ENCODE data around the gene MYL6. TPM values are rescaled to one million over a fixed set of nuclear protein-coding genes. Genes with fewer than 3 reads are reported as not detected.

The MYL6 gene
- total and polyA plus RNA-seq, 2 donors (not counting 3 experiments of a cell fraction or from before 2014, with no cell fraction given): 2,543 to 8,470 TPM

GRCh38 chr12:56150563-56150962 lies 7.6 kb upstream of the MYL6 start:
- H3K4me3 ChIP-seq (replicated peaks in 1 of 3; ENCODE audit: insufficient read depth in 1 of 3, low read depth in 1 of 3, low read length in 3 of 3): no peak overlapping the region
- H2AFZ ChIP-seq (ENCODE audit: low read depth, low read length): no peak overlapping the region
- dilution Hi-C loops (cut with MboI; ENCODE audit: extremely low pct_ligation_motif_present, low sequenced_read_pairs): no loop called here
- H3K36me3 ChIP-seq (ENCODE audit: control insufficient read depth in 2 of 2, extremely low read depth in 1 of 2, insufficient read depth in 2 of 2, low read length in 2 of 2): peaks cover 0 to 4% of the 10 kb centered on the region in 2 experiments
- intact Hi-C loops (cut with micrococcal nuclease): no loop called here
- peak; percentile 75 for FAIRE-seq
- H3K9me3 ChIP-seq (replicated peaks; ENCODE audit: control insufficient read depth, insufficient read depth, low read length): no peaks in the 10 kb centered on the region
- no TSS peak for BruUV-seq (replicated peaks)
- POLR2A ChIA-PET: no interaction called here
- no peaks in the 10 kb centered on the region for H3K9me1 ChIP-seq (replicated peaks; ENCODE audit: control insufficient read depth, extremely low read depth, insufficient read depth, low read length)
- no peaks in the 10 kb centered on the region for H3K27me3 ChIP-seq (ENCODE audit: control insufficient read depth in 2 of 2, insufficient read depth in 2 of 2, low read length in 2 of 2)
- H3K27ac ChIP-seq (ENCODE audit: insufficient read depth, low read depth, low read length): no peak overlapping the region
- peak; percentile 44 for DNase-seq (ENCODE audit: low read depth, low spot score)
- peaks cover 4% of the 10 kb centered on the region for H3K79me2 ChIP-seq (ENCODE audit: control insufficient read depth, insufficient read depth, low read length)
- H3K4me2 ChIP-seq (ENCODE audit: insufficient read depth, low read length): no peak overlapping the region
- peaks cover 24% of the 10 kb centered on the region for H3K4me1 ChIP-seq (ENCODE audit: control insufficient read depth, extremely low read depth, insufficient read depth, low read length)
- H4K20me1 ChIP-seq (replicated peaks; ENCODE audit: control insufficient read depth, extremely low read depth, insufficient read depth, low read length): no peaks in the 10 kb centered on the region
- no peak overlapping the region for H3K9ac ChIP-seq (replicated peaks; ENCODE audit: extremely low read depth, insufficient read depth, low read length)
- CTCF ChIA-PET: interaction anchor here (0.9 to 1.8 kb wide), 3 partner anchors 24 to 39 kb away, joined by 3 to 5 read pairs (median 3); partner anchors contain the start of gene SMARCC2
- TF ChIP-seq FOS (IDR thresholded peaks at IDR 0.05; ENCODE audit: borderline replicate concordance, insufficient read depth, low read length) (peak; percentile 20), MYC (IDR thresholded peaks at IDR 0.05; ENCODE audit: low read depth, low read length) (no peak), GATA2 (IDR thresholded peaks at IDR 0.05; ENCODE audit: insufficient read depth, insufficient read length, low read depth, low read length) (no peak), EZH2 (IDR thresholded peaks at IDR 0.05; ENCODE audit: borderline replicate concordance, low read depth, low read length, severe bottlenecking) (no peak)

GRCh38 chr12:56151672-56152131 lies 6.5 kb upstream of the MYL6 start:
- peak overlapping the region; percentile 60 to 78 (median 71) for H3K4me3 ChIP-seq (replicated peaks in 1 of 3; ENCODE audit: insufficient read depth in 1 of 3, low read depth in 1 of 3, low read length in 3 of 3)
- peak overlapping the region; percentile 58 for H3K4me2 ChIP-seq (ENCODE audit: insufficient read depth, low read length)
- no peaks in the 10 kb centered on the region for H3K9me1 ChIP-seq (replicated peaks; ENCODE audit: control insufficient read depth, extremely low read depth, insufficient read depth, low read length)
- H3K79me2 ChIP-seq (ENCODE audit: control insufficient read depth, insufficient read depth, low read length): peaks cover 4% of the 10 kb centered on the region
- FAIRE-seq: no peak
- peak overlapping the region; percentile 51 for H3K27ac ChIP-seq (ENCODE audit: insufficient read depth, low read depth, low read length)
- TF ChIP-seq CTCF (IDR thresholded peaks at IDR 0.05; ENCODE audit: extremely low read depth in 1 of 2, insufficient read depth in 1 of 2, low read depth in 1 of 2, low read length in 2 of 2) (peak; percentile 26 to 27), FOS (IDR thresholded peaks at IDR 0.05; ENCODE audit: borderline replicate concordance, insufficient read depth, low read length) (no peak)
- CTCF ChIA-PET: interaction anchor here (1.4 to 1.8 kb wide), 3 partner anchors 8 to 38 kb away, joined by 4 to 5 read pairs (median 5); partner anchors contain the start of genes ESYT1 and SMARCC2
- peak overlapping the region; percentile 76 for H3K9ac ChIP-seq (replicated peaks; ENCODE audit: extremely low read depth, insufficient read depth, low read length)
- H3K36me3 ChIP-seq (ENCODE audit: control insufficient read depth in 2 of 2, extremely low read depth in 1 of 2, insufficient read depth in 2 of 2, low read length in 2 of 2): peaks cover 0 to 7% of the 10 kb centered on the region in 2 experiments
- H2AFZ ChIP-seq (ENCODE audit: low read depth, low read length): peak overlapping the region; percentile 63
- dilution Hi-C loops (cut with MboI; ENCODE audit: extremely low pct_ligation_motif_present, low sequenced_read_pairs) (no loop called here), intact Hi-C loops (cut with micrococcal nuclease) (loop anchor here (1.0 kb wide), 1 partner anchor 23 kb away; the partner anchor contains the start of gene ESYT1)
- BruUV-seq (replicated peaks): TSS peak; percentile 79
- H4K20me1 ChIP-seq (replicated peaks; ENCODE audit: control insufficient read depth, extremely low read depth, insufficient read depth, low read length): no peaks in the 10 kb centered on the region
- POLR2A ChIA-PET: no interaction called here
- DNase-seq (ENCODE audit: low read depth, low spot score): no peak
- no peaks in the 10 kb centered on the region for H3K27me3 ChIP-seq (ENCODE audit: control insufficient read depth in 2 of 2, insufficient read depth in 2 of 2, low read length in 2 of 2)
- H3K4me1 ChIP-seq (ENCODE audit: control insufficient read depth, extremely low read depth, insufficient read depth, low read length): peaks cover 21% of the 10 kb centered on the region
- H3K9me3 ChIP-seq (replicated peaks; ENCODE audit: control insufficient read depth, insufficient read depth, low read length): no peaks in the 10 kb centered on the region
